Measurements from ENCODE around the gene TXNRD1. TPM values are rescaled to one million over a fixed set of nuclear protein-coding genes. Genes with fewer than 3 reads are reported as not detected.

Gene TXNRD1
- total RNA-seq, 1 donor from 2014 or later = 72.0 TPM

- POLR2A ChIA-PET = interaction anchor here (0.5 kb wide), 1 partner anchor 76 kb away, joined by 4 read pairs; no protein-coding TSS in a partner anchor
- Mint-ChIP-seq H3K4me1 (no peaks in the 10 kb centered on the region), H3K27ac (no peak overlapping the region), H3K4me3 (no peak overlapping the region), H3K27me3 (peaks cover 8% of the 10 kb centered on the region), H3K36me3 (ENCODE audit: low read depth) (no peaks in the 10 kb centered on the region), H3K9me3 (peaks cover 4% of the 10 kb centered on the region)
- no peak for ATAC-seq (ENCODE audit: low read depth)
- intact Hi-C loops (cut with micrococcal nuclease) = no loop called here
- DNase-seq = no peak
- CTCF ChIA-PET = no interaction called here
- no peak for TF ChIP-seq CTCF (IDR thresholded peaks at IDR 0.05)
Measured at GRCh38 chr12:104183443-104183842, 32.1 kb upstream of the TXNRD1 start.

GRCh38 chr12:104187446-104188155 is 28.0 kb upstream of the TXNRD1 start:
- H3K27ac Mint-ChIP-seq = no peak overlapping the region
- intact Hi-C loops (cut with micrococcal nuclease) = no loop called here
- peaks cover 4% of the 10 kb centered on the region for H3K9me3 Mint-ChIP-seq
- ChIA-PET POLR2A (no interaction called here), CTCF (interaction anchor here (1.0 kb wide), 1 partner anchor 13 kb away, joined by 3 read pairs; no protein-coding TSS in a partner anchor)
- no peaks in the 10 kb centered on the region for H3K36me3 Mint-ChIP-seq (ENCODE audit: low read depth)
- H3K4me3 Mint-ChIP-seq = no peak overlapping the region
- H3K27me3 Mint-ChIP-seq = no peaks in the 10 kb centered on the region
- no peak for ATAC-seq (ENCODE audit: low read depth)
- DNase-seq = no peak
- H3K4me1 Mint-ChIP-seq = no peaks in the 10 kb centered on the region
- no peak for TF ChIP-seq CTCF (IDR thresholded peaks at IDR 0.05)

- Mint-ChIP-seq H3K27ac (no peak overlapping the region), H3K36me3 (ENCODE audit: low read depth) (no peaks in the 10 kb centered on the region), H3K27me3 (no peaks in the 10 kb centered on the region), H3K4me3 (no peak overlapping the region), H3K4me1 (no peaks in the 10 kb centered on the region), H3K9me3 (peaks cover under 1% of the 10 kb centered on the region)
- no peak for TF ChIP-seq CTCF (IDR thresholded peaks at IDR 0.05)
- POLR2A ChIA-PET = no interaction called here
- CTCF ChIA-PET = no interaction called here
- ATAC-seq (ENCODE audit: low read depth) = no peak
- DNase-seq = no peak
- intact Hi-C loops (cut with micrococcal nuclease) = no loop called here
Measured at GRCh38 chr12:104188534-104188933, 27.0 kb upstream of the TXNRD1 start.

- Mint-ChIP-seq H3K9me3 (no peaks in the 10 kb centered on the region), H3K4me3 (no peak overlapping the region), H3K27ac (no peak overlapping the region), H3K4me1 (no peaks in the 10 kb centered on the region), H3K36me3 (ENCODE audit: low read depth) (no peaks in the 10 kb centered on the region), H3K27me3 (no peaks in the 10 kb centered on the region)
- intact Hi-C loops (cut with micrococcal nuclease) = no loop called here
- no peak for TF ChIP-seq CTCF (IDR thresholded peaks at IDR 0.05)
- ChIA-PET POLR2A (no interaction called here), CTCF (no interaction called here)
- ATAC-seq (ENCODE audit: low read depth) (no peak), DNase-seq (no peak)
Measured at GRCh38 chr12:104189915-104190555, 25.5 kb upstream of the TXNRD1 start.

- ChIA-PET CTCF (no interaction called here), POLR2A (no interaction called here)
- DNase-seq = no peak
Measured at GRCh38 chr12:104190641-104191176, 24.9 kb upstream of the TXNRD1 start.

More at GRCh38 chr12:104190641-104191176, 24.9 kb upstream of the TXNRD1 start:
- ATAC-seq (ENCODE audit: low read depth) = no peak
- H3K27me3 Mint-ChIP-seq = no peaks in the 10 kb centered on the region
- H3K36me3 Mint-ChIP-seq (ENCODE audit: low read depth) = no peaks in the 10 kb centered on the region
- no peaks in the 10 kb centered on the region for H3K9me3 Mint-ChIP-seq
- no peaks in the 10 kb centered on the region for H3K4me1 Mint-ChIP-seq
- TF ChIP-seq CTCF (IDR thresholded peaks at IDR 0.05) = no peak
- no peak overlapping the region for H3K4me3 Mint-ChIP-seq
- intact Hi-C loops (cut with micrococcal nuclease) = no loop called here
- H3K27ac Mint-ChIP-seq = no peak overlapping the region

Data from activated B cell treated with CpG ODN at 0.5 μM for 24 hours (primary cell).